ENCODE measurements around the gene CKB. TPM values are rescaled to one million over a fixed set of nuclear protein-coding genes. Genes with fewer than 3 reads are reported as not detected.

CKB gene
- total RNA-seq, 1 donor, result 5.1 TPM

GRCh38 chr14:103517174-103517566 is 5.5 kb downstream of the CKB start:
- Histone ChIP-seq H3K9me3 (ENCODE audit: low read depth, low read length) (no peaks in the 10 kb centered on the region), H2AFZ (ENCODE audit: low read length) (no peak overlapping the region), H3K27ac (ENCODE audit: low read depth, low read length) (no peak overlapping the region), H3K36me3 (ENCODE audit: insufficient read depth, low read length) (no peaks in the 10 kb centered on the region), H4K20me1 (ENCODE audit: insufficient read depth, low read length) (peaks cover 11% of the 10 kb centered on the region), H3K79me2 (ENCODE audit: insufficient read depth, low read length) (no peaks in the 10 kb centered on the region), H3K4me3 (ENCODE audit: insufficient read depth, low read length) (no peak overlapping the region), H3K27me3 (ENCODE audit: insufficient read depth, low read length) (peaks cover 5% of the 10 kb centered on the region), H3K4me2 (ENCODE audit: insufficient read depth, low read length) (no peak overlapping the region), H3K4me1 (ENCODE audit: insufficient read depth, low read length) (peaks cover 37% of the 10 kb centered on the region)
- peak; percentile 36 for DNase-seq (ENCODE audit: insufficient read length, low spot score, missing footprints)
- no peak for TF ChIP-seq CTCF (IDR thresholded peaks at IDR 0.05; ENCODE audit: extremely low read depth, low read depth, low read length)

- no peaks in the 10 kb centered on the region for H3K27me3 ChIP-seq (ENCODE audit: insufficient read depth, low read length)
- DNase-seq (ENCODE audit: insufficient read length, low spot score, missing footprints), result peak; percentile 89
- H2AFZ ChIP-seq (ENCODE audit: low read length), result no peak overlapping the region
- H3K4me3 ChIP-seq (ENCODE audit: insufficient read depth, low read length), result no peak overlapping the region
- no peak for TF ChIP-seq CTCF (IDR thresholded peaks at IDR 0.05; ENCODE audit: extremely low read depth, low read depth, low read length)
- H3K36me3 ChIP-seq (ENCODE audit: insufficient read depth, low read length), result no peaks in the 10 kb centered on the region
- no peak overlapping the region for H3K4me2 ChIP-seq (ENCODE audit: insufficient read depth, low read length)
- H4K20me1 ChIP-seq (ENCODE audit: insufficient read depth, low read length), result peaks cover 11% of the 10 kb centered on the region
- H3K27ac ChIP-seq (ENCODE audit: low read depth, low read length), result no peak overlapping the region
- H3K4me1 ChIP-seq (ENCODE audit: insufficient read depth, low read length), result peaks cover 34% of the 10 kb centered on the region
- no peaks in the 10 kb centered on the region for H3K79me2 ChIP-seq (ENCODE audit: insufficient read depth, low read length)
- H3K9me3 ChIP-seq (ENCODE audit: low read depth, low read length), result no peaks in the 10 kb centered on the region
These were observed 6.0 kb downstream of the CKB start for GRCh38 chr14:103516426-103517173.

GRCh38 chr14:103514596-103515421 is 7.8 kb downstream of the CKB start:
- H3K79me2 ChIP-seq (ENCODE audit: insufficient read depth, low read length), result no peaks in the 10 kb centered on the region
- H3K27ac ChIP-seq (ENCODE audit: low read depth, low read length), result no peak overlapping the region
- H3K4me3 ChIP-seq (ENCODE audit: insufficient read depth, low read length), result no peak overlapping the region
- H3K4me1 ChIP-seq (ENCODE audit: insufficient read depth, low read length), result peaks cover 22% of the 10 kb centered on the region
- peaks cover 11% of the 10 kb centered on the region for H4K20me1 ChIP-seq (ENCODE audit: insufficient read depth, low read length)
- peak; percentile 60 for DNase-seq (ENCODE audit: insufficient read length, low spot score, missing footprints)
- H2AFZ ChIP-seq (ENCODE audit: low read length), result no peak overlapping the region
- no peak for TF ChIP-seq CTCF (IDR thresholded peaks at IDR 0.05; ENCODE audit: extremely low read depth, low read depth, low read length)
- no peaks in the 10 kb centered on the region for H3K9me3 ChIP-seq (ENCODE audit: low read depth, low read length)
- no peaks in the 10 kb centered on the region for H3K27me3 ChIP-seq (ENCODE audit: insufficient read depth, low read length)
- H3K4me2 ChIP-seq (ENCODE audit: insufficient read depth, low read length), result no peak overlapping the region
- peaks cover 13% of the 10 kb centered on the region for H3K36me3 ChIP-seq (ENCODE audit: insufficient read depth, low read length)
